Measurements from ENCODE around the gene ARHGEF19.
"Not testable (repeated sequence)": the region's sequence is repeated elsewhere in the genome, so short reads cannot be mapped to it uniquely, and the experiment has no call there.

Gene ARHGEF19

GRCh38 chr1:16202281-16203210 is 9.9 kb downstream of the ARHGEF19 start:
- no peak for FAIRE-seq

GRCh38 chr1:16199700-16200099 is 12.8 kb downstream of the ARHGEF19 start:
- no peak for FAIRE-seq

GRCh38 chr1:16199157-16199501 is 13.3 kb downstream of the ARHGEF19 start:
- FAIRE-seq, result no peak

- FAIRE-seq, result no peak
Observed at GRCh38 chr1:16198444-16199156, 13.9 kb downstream of the ARHGEF19 start.

- no peak for FAIRE-seq
Observed at GRCh38 chr1:16196874-16197273, 15.6 kb downstream of the ARHGEF19 start.

GRCh38 chr1:16196139-16196538 is 16.3 kb downstream of the ARHGEF19 start:
- not testable (repeated sequence) for FAIRE-seq

- no peak for FAIRE-seq
Observed at GRCh38 chr1:16195518-16195905, 16.9 kb downstream of the ARHGEF19 start.

GRCh38 chr1:16191916-16192546 is 20.4 kb downstream of the ARHGEF19 start:
- no peak for FAIRE-seq

GRCh38 chr1:16191309-16191708 is 21.1 kb downstream of the ARHGEF19 start:
- FAIRE-seq, result no peak

GRCh38 chr1:16189921-16190621 is 22.4 kb downstream of the ARHGEF19 start:
- FAIRE-seq, result no peak

- no peak for FAIRE-seq
Observed at GRCh38 chr1:16189003-16189402, 23.4 kb downstream of the ARHGEF19 start.

GRCh38 chr1:16187748-16188401 is 24.6 kb downstream of the ARHGEF19 start:
- no peak for FAIRE-seq

GRCh38 chr1:16186655-16187235 is 25.7 kb downstream of the ARHGEF19 start:
- no peak for FAIRE-seq

GRCh38 chr1:16184557-16185303 is 27.7 kb downstream of the ARHGEF19 start:
- no peak for FAIRE-seq

GRCh38 chr1:16183765-16184556 is 28.5 kb downstream of the ARHGEF19 start:
- no peak for FAIRE-seq

GRCh38 chr1:16183179-16183578 is 29.3 kb downstream of the ARHGEF19 start:
- FAIRE-seq, result no peak

GRCh38 chr1:16181887-16182719 is 30.3 kb downstream of the ARHGEF19 start:
- FAIRE-seq, result no peak

- no peak for FAIRE-seq
Observed at GRCh38 chr1:16180291-16180824, 32.1 kb downstream of the ARHGEF19 start.

Measured in colon (tissue), 2 donors.